Measurements from ENCODE around the gene SLC11A2. TPM values are rescaled to one million over a fixed set of nuclear protein-coding genes. Genes with fewer than 3 reads are reported as not detected.

Gene SLC11A2
- total and polyA plus RNA-seq, 2 of the 8 experiments (the other 6 are each of a cell fraction or from before 2014, with no cell fraction given), result 55.0 to 61.5 TPM

- no peak overlapping the region for H2AFZ ChIP-seq (ENCODE audit: low read length)
- no peaks in the 10 kb centered on the region for H3K79me1 ChIP-seq (ENCODE audit: low read depth, low read length)
- H2BK20ac ChIP-seq (ENCODE audit: low read length), result no peak overlapping the region
- no peaks in the 10 kb centered on the region for H3K79me2 ChIP-seq (ENCODE audit: control insufficient read depth in 1 of 2, insufficient read depth in 2 of 2, low read length in 2 of 2)
- ChIA-PET CTCF (ENCODE audit: partially characterized antibody) (interaction anchor here (1.0 kb wide), 1 partner anchor 16 kb away, joined by 3 read pairs; no protein-coding TSS in a partner anchor), POLR2A (ENCODE audit: partially characterized antibody) (interaction anchor here (1.1 to 4.2 kb wide), 3 partner anchors 10 to 16 kb away, joined by 3 to 20 read pairs (median 4); partner anchors contain the start of gene CSRNP2)
- H3K23ac ChIP-seq (ENCODE audit: insufficient read length), result no peak overlapping the region
- no peak overlapping the region for H2BK15ac ChIP-seq (ENCODE audit: low read length)
- no peak overlapping the region for H2BK120ac ChIP-seq (replicated peaks; ENCODE audit: low read depth, low read length)
- H3K4me1 ChIP-seq (replicated peaks in 1 of 4; ENCODE audit: control insufficient read depth in 3 of 4, insufficient read depth in 4 of 4, low read length in 3 of 4), result no peaks in the 10 kb centered on the region
- 96% methylated on average over 3 of the region's 3 CpGs; no CpG with 5 or more reads in 1 of the 2 experiments for WGBS, 2 experiments (ENCODE audit: extremely low coverage in 1 of 2, insufficient coverage in 1 of 2, insufficient read length in 1 of 2, insufficient replicate concordance in 2 of 2, low coverage in 1 of 2, low lambda C conversion rate in 2 of 2, missing lambda C conversion rate in 1 of 2)
- H3K27ac ChIP-seq (ENCODE audit: low read depth, low read length), result no peak overlapping the region
- no peak overlapping the region for H3K14ac ChIP-seq (ENCODE audit: insufficient read length)
- H2AK5ac ChIP-seq (ENCODE audit: low read depth, low read length), result no peak overlapping the region
- no peak for DNase-seq (ENCODE audit: low read depth in 1 of 2, low spot score in 2 of 2)
- no peak for FAIRE-seq
- H4K8ac ChIP-seq (ENCODE audit: extremely low read depth, insufficient read depth, low read length), result no peak overlapping the region
- no peaks in the 10 kb centered on the region for H3K9me3 ChIP-seq (ENCODE audit: insufficient read depth in 2 of 2, low read depth in 1 of 2, low read length in 1 of 2)
- no peak overlapping the region for H2BK12ac ChIP-seq (ENCODE audit: low read depth, low read length)
- no peak overlapping the region for H3K9ac ChIP-seq (replicated peaks in 1 of 4; ENCODE audit: extremely low read depth in 1 of 4, low read depth in 3 of 4, low read length in 3 of 4)
- no peak overlapping the region for H3K4ac ChIP-seq (replicated peaks; ENCODE audit: insufficient read length, low read depth, low read length)
- H2BK5ac ChIP-seq (ENCODE audit: low read depth, low read length), result no peak overlapping the region
- H3K56ac ChIP-seq (replicated peaks; ENCODE audit: insufficient read length, low read depth, low read length), result no peak overlapping the region
- H4K20me1 ChIP-seq (replicated peaks in 1 of 2; ENCODE audit: control insufficient read depth in 1 of 2, insufficient read depth in 2 of 2, low read length in 2 of 2), result peaks cover 0 to 6% of the 10 kb centered on the region in 2 experiments
- H3K27me3 ChIP-seq (replicated peaks in 1 of 4; ENCODE audit: control insufficient read depth in 3 of 4, extremely low read depth in 1 of 4, insufficient read depth in 3 of 4, low read length in 3 of 4), result no peaks in the 10 kb centered on the region
- H4K91ac ChIP-seq (replicated peaks; ENCODE audit: insufficient read length, low read length), result no peak overlapping the region
- no peak overlapping the region for H3K18ac ChIP-seq (ENCODE audit: extremely low read depth, low read length)
- H3K4me3 ChIP-seq (ENCODE audit: extremely low read depth in 1 of 4, insufficient read depth in 2 of 4, low read depth in 3 of 4, low read length in 4 of 4), result no peak overlapping the region
- no peak overlapping the region for H3K4me2 ChIP-seq (ENCODE audit: insufficient read depth in 1 of 2, low read depth in 2 of 2, low read length in 2 of 2)
- H4K5ac ChIP-seq (ENCODE audit: insufficient read length, low read depth, low read length), result no peak overlapping the region
- H3K36me3 ChIP-seq (ENCODE audit: control insufficient read depth in 2 of 4, insufficient read depth in 4 of 4, low read length in 3 of 4), result peaks cover 16 to 62% (median 41%) of the 10 kb centered on the region in 4 experiments
- H3K23me2 ChIP-seq (ENCODE audit: low read depth, low read length), result no peaks in the 10 kb centered on the region
- TF ChIP-seq CBX5 (IDR thresholded peaks at IDR 0.05; ENCODE audit: low read depth, low read length) (no peak), GTF2F1 (IDR thresholded peaks at IDR 0.05; ENCODE audit: borderline replicate concordance, low read depth, low read length) (no peak), TEAD4 (IDR thresholded peaks at IDR 0.05; ENCODE audit: low read depth, low read length) (no peak), ATF2 (IDR thresholded peaks at IDR 0.05; ENCODE audit: low read length) (no peak), ZNF274 (IDR thresholded peaks at IDR 0.05; ENCODE audit: borderline replicate concordance, extremely low read depth, low read length) (no peak), ATF3 (IDR thresholded peaks at IDR 0.05; ENCODE audit: insufficient read depth, low read depth, low read length) (no peak), POLR2A (IDR thresholded peaks at IDR 0.05; ENCODE audit: control extremely low read depth in 1 of 2, low read depth in 2 of 2, low read length in 2 of 2) (no peak), YY1 (IDR thresholded peaks at IDR 0.05; ENCODE audit: low read depth, low read length) (no peak), HDAC6 (IDR thresholded peaks at IDR 0.05; ENCODE audit: low read depth, low read length) (no peak), CHD1 (IDR thresholded peaks at IDR 0.05; ENCODE audit: low read depth, low read length) (no peak)
- TF ChIP-seq, protein P1, sequence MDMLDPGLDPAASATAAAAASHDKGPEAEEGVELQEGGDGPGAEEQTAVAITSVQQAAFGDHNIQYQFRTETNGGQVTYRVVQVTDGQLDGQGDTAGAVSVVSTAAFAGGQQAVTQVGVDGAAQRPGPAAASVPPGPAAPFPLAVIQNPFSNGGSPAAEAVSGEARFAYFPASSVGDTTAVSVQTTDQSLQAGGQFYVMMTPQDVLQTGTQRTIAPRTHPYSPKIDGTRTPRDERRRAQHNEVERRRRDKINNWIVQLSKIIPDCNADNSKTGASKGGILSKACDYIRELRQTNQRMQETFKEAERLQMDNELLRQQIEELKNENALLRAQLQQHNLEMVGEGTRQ (IDR thresholded peaks at IDR 0.05; ENCODE audit: low read length), result no peak
Measured at GRCh38 chr12:51070004-51070403, 43.8 kb upstream of the SLC11A2 start.

Data from H1 (cell line).